Measurements from ENCODE around the gene KANK2.

- no peak for TF ChIP-seq CTCF (IDR thresholded peaks at IDR 0.05)
- no peak for TF ChIP-seq POLR2A (IDR thresholded peaks at IDR 0.05)
These were observed 46.4 kb upstream of the KANK2 start for GRCh38 chr19:11243798-11244169.

Measured in Peyer's patch (tissue), 4 donors.